HTR-8/SVneo (cell line): ENCODE results near the gene EIF4E3.

Experiments
- DNase-seq: peaks from one replicate; pipeline ENCODE4 v3.0.0; 2011; ENCODE audit warnings: low spot score, mixed read lengths; ENCODE audit not compliant: insufficient read length
- FAIRE-seq: peaks from 2 replicates; lab custom pipeline; 2011; peaks lifted over from hg19 to GRCh38; lab: Jason Lieb, UNC

Gene EIF4E3

DNA sequence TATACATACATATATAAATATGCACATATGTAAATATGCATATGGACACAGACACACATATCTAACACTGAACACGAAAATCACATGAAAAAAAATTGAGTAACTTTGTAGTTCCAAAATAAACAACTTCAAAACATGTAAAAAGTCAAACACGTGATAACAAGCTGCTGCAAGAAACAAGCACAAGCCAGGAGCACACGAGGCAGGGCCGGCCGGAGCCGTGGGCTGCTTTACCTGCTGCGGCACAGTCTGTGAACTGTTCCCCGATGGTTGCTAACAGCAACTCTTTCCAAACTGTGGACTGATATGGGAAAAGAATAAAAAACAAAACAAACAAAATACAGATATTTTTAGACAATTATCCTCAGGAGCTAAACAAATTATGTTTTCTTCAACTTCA lies 31.6 kb downstream of the EIF4E3 start:
- FAIRE-seq, result no peak
- no peak for DNase-seq

- FAIRE-seq (no peak), DNase-seq (no peak)
Measured at GRCh38 chr3:71692139-71692538, 33.1 kb downstream of the EIF4E3 start.

DNA sequence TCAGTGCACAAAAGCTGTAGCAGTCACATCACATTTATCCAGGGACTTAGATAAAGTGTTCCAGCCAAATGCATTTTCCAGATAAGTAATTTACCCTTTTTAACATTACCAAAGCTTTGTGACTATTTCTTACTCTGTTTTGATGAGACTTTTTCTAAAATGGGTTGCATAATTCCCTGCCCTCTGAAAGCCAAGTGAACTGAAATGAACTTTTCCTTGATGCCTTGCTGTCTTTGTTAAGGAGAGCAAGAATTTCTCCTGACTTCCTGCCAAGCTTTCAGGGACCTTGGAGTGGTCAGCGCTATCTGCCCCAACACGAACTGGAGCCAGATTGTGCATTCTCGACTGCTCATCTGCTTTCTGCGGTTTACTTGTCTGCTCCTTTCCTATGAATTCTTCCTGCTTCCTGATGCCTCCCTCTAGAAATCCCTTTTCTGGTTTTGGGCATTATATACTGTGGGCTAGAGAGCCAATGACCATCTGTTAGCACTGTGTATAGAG lies 34.8 kb downstream of the EIF4E3 start:
- FAIRE-seq, result peak; percentile 82
- peak; percentile 30 for DNase-seq

DNA sequence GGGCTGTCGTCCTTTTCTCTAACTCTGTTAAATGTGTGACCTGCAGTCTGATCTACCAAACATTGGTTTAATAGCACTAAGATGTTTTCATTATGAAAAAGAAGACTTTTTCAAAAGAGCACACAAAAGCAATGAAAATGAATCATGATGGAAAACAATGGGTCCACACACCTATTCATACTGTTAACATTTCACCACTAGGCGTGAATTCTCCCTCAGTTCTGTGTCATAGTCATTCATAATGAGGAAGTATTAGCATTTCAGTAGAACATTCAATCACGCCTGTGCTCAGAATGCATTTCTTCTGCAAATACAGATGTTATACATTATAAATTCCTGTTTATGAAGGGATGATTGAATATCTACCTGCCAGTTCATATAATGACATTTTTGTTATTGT lies 35.9 kb downstream of the EIF4E3 start:
- FAIRE-seq (no peak), DNase-seq (no peak)

DNA sequence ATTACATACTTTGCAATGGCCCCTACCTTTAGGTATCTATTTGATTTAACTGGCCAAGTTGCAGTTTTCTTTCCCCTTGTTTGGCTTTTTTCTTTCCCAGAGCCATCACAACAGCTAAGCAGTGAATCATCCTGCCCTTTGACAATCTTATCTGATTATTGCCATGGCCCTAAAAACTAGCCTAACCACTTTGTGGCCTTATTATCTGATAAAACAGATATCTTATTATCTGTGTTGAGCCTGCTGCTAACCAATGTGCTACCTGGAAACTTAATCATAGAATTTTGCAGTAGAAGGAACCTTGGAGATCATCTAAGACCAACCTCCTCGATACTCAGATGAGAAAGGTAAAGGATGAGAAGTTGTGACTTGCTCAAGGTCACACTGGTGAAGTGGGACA lies 37.1 kb downstream of the EIF4E3 start:
- peak; percentile 20 for FAIRE-seq
- DNase-seq, result no peak

GRCh38 chr3:71685686-71686085 lies 39.5 kb downstream of the EIF4E3 start:
- DNase-seq, result no peak
- FAIRE-seq, result no peak

- peak; percentile 62 for DNase-seq
- FAIRE-seq, result peak; percentile 77
Measured at GRCh38 chr3:71684757-71685386, 40.3 kb downstream of the EIF4E3 start.

DNA sequence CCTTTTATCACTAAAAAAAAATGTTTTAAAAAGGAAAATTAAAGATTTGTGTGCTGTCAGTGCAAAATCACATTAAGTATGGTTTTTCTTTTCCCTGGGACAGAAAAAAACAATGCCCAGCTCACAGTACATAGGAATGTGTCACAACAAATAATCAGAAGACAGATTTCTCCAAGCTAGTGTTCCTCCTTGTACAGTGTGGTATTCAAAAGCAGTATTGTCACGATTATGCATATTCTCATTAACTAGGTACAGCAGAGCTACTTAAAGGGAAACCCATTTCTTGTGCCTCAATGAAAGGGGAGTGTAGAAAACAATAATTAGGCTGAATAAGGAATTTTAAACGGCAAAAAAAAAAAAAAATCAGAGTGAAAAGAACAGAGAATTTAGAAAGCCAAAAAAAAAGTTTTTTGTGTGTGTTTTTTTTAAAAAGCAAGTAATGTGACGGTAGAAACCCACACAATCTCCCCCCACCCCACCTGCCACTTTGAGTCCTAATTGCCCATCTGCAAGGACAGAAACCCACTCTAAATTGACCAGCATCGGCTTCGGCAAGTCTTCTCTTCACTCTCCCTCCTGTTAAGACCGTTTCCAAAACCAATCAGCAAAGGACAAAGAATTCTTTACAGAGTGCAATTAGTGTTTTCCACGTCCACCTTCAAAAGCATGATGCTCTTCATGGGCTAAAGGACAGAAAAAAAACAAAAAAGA lies 41.0 kb downstream of the EIF4E3 start:
- no peak for FAIRE-seq
- DNase-seq, result no peak

- no peak for FAIRE-seq
Measured at GRCh38 chr3:71681224-71681668, 44.0 kb downstream of the EIF4E3 start.

DNA sequence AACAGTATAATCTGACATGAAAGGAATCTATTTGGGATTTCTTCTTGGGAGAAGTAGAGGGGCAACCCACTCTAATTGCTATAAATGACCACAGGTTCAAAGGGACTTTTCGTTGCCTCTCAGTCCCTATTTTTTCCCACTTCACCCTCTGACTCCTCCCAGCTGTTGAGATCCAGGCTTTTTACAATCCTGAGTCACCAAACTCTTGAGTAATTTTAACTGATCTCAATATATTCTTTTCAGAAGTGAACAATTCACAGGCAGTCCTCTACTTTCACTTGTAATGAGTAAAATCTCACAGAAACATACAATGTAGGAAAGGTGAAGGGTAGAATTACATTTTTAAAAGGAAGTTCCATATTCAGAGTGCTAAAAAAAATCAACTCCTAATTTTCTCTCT lies 44.6 kb downstream of the EIF4E3 start:
- FAIRE-seq, result no peak
- DNase-seq, result peak; percentile 18

More at GRCh38 chr3:71681224-71681668, 44.0 kb downstream of the EIF4E3 start:
- DNase-seq, result peak; percentile 59

- FAIRE-seq, result no peak
- no peak for DNase-seq
Measured at GRCh38 chr3:71676931-71677330, 48.3 kb downstream of the EIF4E3 start.

DNA sequence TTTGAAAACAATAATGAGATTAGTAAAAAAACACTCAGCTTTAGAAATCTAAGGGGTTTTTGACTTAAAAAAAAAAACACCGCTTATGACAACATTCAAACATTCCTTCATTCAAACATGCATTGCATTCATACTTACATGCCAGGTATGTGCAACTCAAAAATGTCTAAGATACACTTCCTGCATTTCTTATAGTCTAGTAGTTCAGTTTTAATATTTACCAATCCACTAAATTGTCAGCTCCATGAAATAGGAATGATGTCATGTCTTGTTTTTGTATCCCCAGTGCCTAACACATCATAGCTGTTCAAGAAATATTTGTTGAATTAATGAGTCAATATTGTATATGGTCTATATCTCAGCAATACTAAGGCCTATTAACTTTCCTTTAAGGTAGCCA lies 51.7 kb downstream of the EIF4E3 start:
- DNase-seq, result no peak
- FAIRE-seq, result no peak

- FAIRE-seq, result no peak
- no peak for DNase-seq
Measured at GRCh38 chr3:71672807-71673206, 52.4 kb downstream of the EIF4E3 start.

DNA sequence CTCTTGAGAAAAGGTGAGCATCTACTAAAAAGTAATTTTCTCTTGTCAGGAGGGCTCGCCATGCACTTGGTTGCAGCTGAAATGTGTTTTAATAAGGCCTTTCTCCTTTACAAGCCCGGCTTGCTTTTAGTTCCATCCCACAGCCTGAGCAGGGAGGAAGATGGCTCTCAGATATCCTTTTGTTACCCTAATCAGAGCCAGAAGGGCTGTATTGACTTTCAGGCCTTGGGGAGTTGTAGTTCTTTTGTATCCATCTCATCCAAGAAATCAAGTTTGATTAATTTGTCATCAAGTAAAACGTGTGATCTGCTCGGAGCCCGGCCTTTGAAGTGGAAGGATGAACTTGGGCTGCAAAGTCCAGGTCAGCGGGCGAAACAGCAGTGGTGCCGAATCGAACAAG lies 52.9 kb downstream of the EIF4E3 start:
- no peak for FAIRE-seq
- no peak for DNase-seq

DNA sequence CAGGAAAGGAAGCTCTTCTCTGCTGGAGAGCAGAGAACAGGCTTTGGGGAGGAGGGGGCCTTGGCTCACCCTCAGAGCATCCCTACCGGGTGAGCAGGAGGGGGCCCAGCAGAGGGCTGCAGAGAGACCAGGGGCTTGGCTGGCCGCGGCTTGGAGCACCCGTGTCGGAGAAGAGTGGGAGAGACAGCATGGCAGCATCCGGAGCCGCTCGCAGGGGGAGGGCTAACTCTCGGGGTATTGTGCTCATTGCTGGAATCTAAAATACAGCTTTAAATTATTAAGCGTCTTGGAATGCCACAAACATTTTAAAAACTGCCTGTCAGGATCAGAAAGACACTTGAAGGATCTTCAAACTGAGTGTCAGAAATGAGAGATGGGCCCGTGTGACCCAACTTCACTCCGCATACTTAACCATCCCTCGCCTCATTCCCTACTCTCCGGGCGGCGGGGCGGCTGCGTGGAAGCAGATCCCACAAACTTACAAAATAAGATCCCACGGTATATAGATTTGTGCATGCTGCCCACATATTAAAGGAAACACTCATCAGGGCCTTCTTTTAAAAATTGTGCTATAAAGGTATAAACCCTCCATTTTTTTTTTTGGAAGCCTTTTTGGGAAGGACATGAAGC lies 53.9 kb downstream of the EIF4E3 start:
- DNase-seq, result no peak
- no peak for FAIRE-seq

DNA sequence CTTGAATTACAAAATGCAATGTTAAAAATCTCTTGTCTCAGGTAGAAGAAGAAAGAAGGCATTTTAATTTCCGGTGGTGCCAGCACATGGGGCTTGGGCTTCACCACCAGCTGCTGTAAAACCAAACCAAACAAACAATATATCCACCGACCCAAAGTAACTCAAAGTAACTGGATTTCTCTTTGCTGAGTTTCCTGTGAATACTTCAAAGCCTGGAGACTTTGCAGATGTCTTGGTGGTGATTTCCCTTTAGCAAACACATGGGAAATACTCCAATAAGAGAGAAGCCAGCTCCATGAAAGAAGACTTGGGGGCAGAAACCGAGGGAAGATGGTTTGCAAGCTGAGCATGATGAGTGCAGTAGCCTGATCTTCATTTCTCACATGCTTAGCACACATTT lies 62.6 kb downstream of the EIF4E3 start:
- DNase-seq (no peak), FAIRE-seq (no peak)

DNA sequence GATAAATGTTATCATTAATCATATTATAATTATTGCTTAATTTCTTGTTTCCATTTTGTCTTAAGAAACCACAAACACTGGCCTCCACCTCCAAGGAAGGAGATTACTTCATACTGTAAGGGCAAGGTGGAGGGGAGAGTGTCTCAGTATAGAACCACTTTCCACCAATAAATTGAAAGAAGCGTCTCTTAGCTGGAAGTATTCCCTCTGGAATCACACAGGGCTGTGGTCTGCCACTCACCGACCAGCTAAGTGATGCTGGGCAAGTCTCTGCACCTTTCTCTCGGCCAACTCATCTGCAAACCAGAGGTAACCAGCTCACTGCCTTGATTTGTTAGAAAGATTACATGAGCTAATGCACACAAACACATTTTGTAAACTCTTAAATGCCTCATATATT lies 63.1 kb downstream of the EIF4E3 start:
- no peak for FAIRE-seq
- DNase-seq, result no peak

GRCh38 chr3:71659864-71660591 lies 65.2 kb downstream of the EIF4E3 start:
- DNase-seq (no peak), FAIRE-seq (no peak)

GRCh38 chr3:71657831-71658530 lies 67.2 kb downstream of the EIF4E3 start:
- FAIRE-seq (no peak), DNase-seq (no peak)

DNA sequence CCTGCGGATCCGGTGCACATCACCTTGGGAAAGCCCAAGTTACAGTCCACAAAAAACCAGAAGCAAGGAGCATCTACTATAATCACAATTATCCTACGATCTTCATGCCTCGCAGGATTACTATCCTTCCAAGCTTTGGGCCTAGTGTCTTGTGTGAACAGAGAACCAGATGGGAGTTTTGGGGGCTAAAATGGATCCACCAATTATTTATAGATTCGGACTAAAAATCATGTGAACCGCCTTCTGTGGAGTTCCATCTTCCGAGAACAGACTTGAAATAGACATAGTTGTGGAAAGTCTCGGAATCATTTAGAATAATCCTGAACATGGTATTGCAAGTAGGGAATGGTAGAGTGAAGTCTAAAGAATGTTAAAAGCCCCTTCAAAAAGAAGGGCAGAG lies 70.1 kb downstream of the EIF4E3 start:
- FAIRE-seq, result no peak

More for the DNA sequence above, 70.1 kb downstream of the EIF4E3 start:
- no peak for DNase-seq
